Measurements from ENCODE around the gene CBFA2T2.
"Not testable (repeated sequence)": the region's sequence is repeated elsewhere in the genome, so short reads cannot be mapped to it uniquely, and the experiment has no call there.

CBFA2T2 gene

GRCh38 chr20:33563788-33564187 lies 73.9 kb downstream of the CBFA2T2 start:
- H3K4me1 ChIP-seq (ENCODE audit: control insufficient read depth, insufficient read depth, low read length, poor library complexity, severe bottlenecking), result peaks cover 7% of the 10 kb centered on the region
- H3K27ac ChIP-seq (ENCODE audit: low read depth, low read length, severe bottlenecking), result no peak overlapping the region
- H3K9me3 ChIP-seq (ENCODE audit: control insufficient read depth, low read length), result no peaks in the 10 kb centered on the region
- H3K4me3 ChIP-seq (ENCODE audit: extremely low read depth, insufficient read depth, low read length, poor library complexity, severe bottlenecking), result no peak overlapping the region
- 93 to 100% methylated on average over 3 to 4 of the region's 8 CpGs for WGBS, 2 experiments (ENCODE audit: insufficient coverage in 2 of 2)
- H3K36me3 ChIP-seq (ENCODE audit: control insufficient read depth, insufficient read depth, low read length), result no peaks in the 10 kb centered on the region

GRCh38 chr20:33566781-33567603 lies 77.1 kb downstream of the CBFA2T2 start:
- Histone ChIP-seq H3K4me3 (ENCODE audit: extremely low read depth, insufficient read depth, low read length, poor library complexity, severe bottlenecking) (no peak overlapping the region), H3K27ac (ENCODE audit: low read depth, low read length, severe bottlenecking) (no peak overlapping the region), H3K4me1 (ENCODE audit: control insufficient read depth, insufficient read depth, low read length, poor library complexity, severe bottlenecking) (peaks cover 9% of the 10 kb centered on the region), H3K9me3 (ENCODE audit: control insufficient read depth, low read length) (no peaks in the 10 kb centered on the region), H3K36me3 (ENCODE audit: control insufficient read depth, insufficient read depth, low read length) (no peaks in the 10 kb centered on the region)
- 100% methylated on average over 2 of the region's 7 CpGs; no CpG with 5 or more reads in 1 of the 2 experiments for WGBS, 2 experiments (ENCODE audit: insufficient coverage in 2 of 2)

- no peak overlapping the region for H3K4me3 ChIP-seq (ENCODE audit: extremely low read depth, insufficient read depth, low read length, poor library complexity, severe bottlenecking)
- H3K27ac ChIP-seq (ENCODE audit: low read depth, low read length, severe bottlenecking), result no peak overlapping the region
- H3K4me1 ChIP-seq (ENCODE audit: control insufficient read depth, insufficient read depth, low read length, poor library complexity, severe bottlenecking), result peaks cover 9% of the 10 kb centered on the region
- no peaks in the 10 kb centered on the region for H3K36me3 ChIP-seq (ENCODE audit: control insufficient read depth, insufficient read depth, low read length)
- 100% methylated on average over 2 of the region's 4 CpGs; no CpG with 5 or more reads in 1 of the 2 experiments for WGBS, 2 experiments (ENCODE audit: insufficient coverage in 2 of 2)
- no peaks in the 10 kb centered on the region for H3K9me3 ChIP-seq (ENCODE audit: control insufficient read depth, low read length)
These were observed 78.1 kb downstream of the CBFA2T2 start for GRCh38 chr20:33567949-33568348.

- H3K27ac ChIP-seq (ENCODE audit: low read depth, low read length, severe bottlenecking), result no peak overlapping the region
- no peak overlapping the region for H3K4me3 ChIP-seq (ENCODE audit: extremely low read depth, insufficient read depth, low read length, poor library complexity, severe bottlenecking)
These were observed 78.5 kb downstream of the CBFA2T2 start for GRCh38 chr20:33568378-33568777.

GRCh38 chr20:33568868-33569801 lies 79.2 kb downstream of the CBFA2T2 start:
- Histone ChIP-seq H3K27ac (ENCODE audit: low read depth, low read length, severe bottlenecking) (no peak overlapping the region), H3K4me1 (ENCODE audit: control insufficient read depth, insufficient read depth, low read length, poor library complexity, severe bottlenecking) (peaks cover 9% of the 10 kb centered on the region)

More at GRCh38 chr20:33568378-33568777, 78.5 kb downstream of the CBFA2T2 start:
- Histone ChIP-seq H3K4me1 (ENCODE audit: control insufficient read depth, insufficient read depth, low read length, poor library complexity, severe bottlenecking) (peaks cover 9% of the 10 kb centered on the region), H3K36me3 (ENCODE audit: control insufficient read depth, insufficient read depth, low read length) (no peaks in the 10 kb centered on the region), H3K9me3 (ENCODE audit: control insufficient read depth, low read length) (no peaks in the 10 kb centered on the region)
- 27 to 33% methylated on average over 5 to 9 of the region's 9 CpGs for WGBS, 2 experiments (ENCODE audit: insufficient coverage in 2 of 2)

GRCh38 chr20:33569802-33570391 lies 80.0 kb downstream of the CBFA2T2 start:
- peak overlapping the region; percentile 6 for H3K27ac ChIP-seq (ENCODE audit: low read depth, low read length, severe bottlenecking)

More at GRCh38 chr20:33568868-33569801, 79.2 kb downstream of the CBFA2T2 start:
- WGBS, 2 experiments (ENCODE audit: insufficient coverage in 2 of 2), result 83% methylated on average over 1 of the region's 3 CpGs; no CpG with 5 or more reads in 1 of the 2 experiments
- no peak overlapping the region for H3K4me3 ChIP-seq (ENCODE audit: extremely low read depth, insufficient read depth, low read length, poor library complexity, severe bottlenecking)
- H3K9me3 ChIP-seq (ENCODE audit: control insufficient read depth, low read length), result no peaks in the 10 kb centered on the region
- H3K36me3 ChIP-seq (ENCODE audit: control insufficient read depth, insufficient read depth, low read length), result no peaks in the 10 kb centered on the region

GRCh38 chr20:33570743-33571142 lies 80.8 kb downstream of the CBFA2T2 start:
- Histone ChIP-seq H3K9me3 (ENCODE audit: control insufficient read depth, low read length) (no peaks in the 10 kb centered on the region), H3K4me1 (ENCODE audit: control insufficient read depth, insufficient read depth, low read length, poor library complexity, severe bottlenecking) (peaks cover 9% of the 10 kb centered on the region), H3K4me3 (ENCODE audit: extremely low read depth, insufficient read depth, low read length, poor library complexity, severe bottlenecking) (no peak overlapping the region), H3K36me3 (ENCODE audit: control insufficient read depth, insufficient read depth, low read length) (no peaks in the 10 kb centered on the region), H3K27ac (ENCODE audit: low read depth, low read length, severe bottlenecking) (no peak overlapping the region)
- WGBS, 2 experiments (ENCODE audit: insufficient coverage in 2 of 2), result 80% methylated on average over 1 of the region's 1 CpG; no CpG with 5 or more reads in 1 of the 2 experiments

More at GRCh38 chr20:33569802-33570391, 80.0 kb downstream of the CBFA2T2 start:
- no peaks in the 10 kb centered on the region for H3K36me3 ChIP-seq (ENCODE audit: control insufficient read depth, insufficient read depth, low read length)
- no peaks in the 10 kb centered on the region for H3K9me3 ChIP-seq (ENCODE audit: control insufficient read depth, low read length)
- WGBS, 2 experiments (ENCODE audit: insufficient coverage in 2 of 2), result 79 to 90% methylated on average over 2 to 3 of the region's 5 CpGs
- H3K4me3 ChIP-seq (ENCODE audit: extremely low read depth, insufficient read depth, low read length, poor library complexity, severe bottlenecking), result no peak overlapping the region
- peaks cover 9% of the 10 kb centered on the region for H3K4me1 ChIP-seq (ENCODE audit: control insufficient read depth, insufficient read depth, low read length, poor library complexity, severe bottlenecking)

GRCh38 chr20:33573268-33573667 lies 83.4 kb downstream of the CBFA2T2 start:
- H3K4me1 ChIP-seq (ENCODE audit: control insufficient read depth, insufficient read depth, low read length, poor library complexity, severe bottlenecking); H3K36me3 ChIP-seq (ENCODE audit: control insufficient read depth, insufficient read depth, low read length); H3K4me3 ChIP-seq (ENCODE audit: extremely low read depth, insufficient read depth, low read length, poor library complexity, severe bottlenecking); H3K27ac ChIP-seq (ENCODE audit: low read depth, low read length, severe bottlenecking); H3K9me3 ChIP-seq (ENCODE audit: control insufficient read depth, low read length): not testable (repeated sequence)
- 100% methylated on average over 1 to 2 of the region's 5 CpGs for WGBS, 2 experiments (ENCODE audit: insufficient coverage in 2 of 2)

- no peaks in the 10 kb centered on the region for H3K9me3 ChIP-seq (ENCODE audit: control insufficient read depth, low read length)
- no peak overlapping the region for H3K4me3 ChIP-seq (ENCODE audit: extremely low read depth, insufficient read depth, low read length, poor library complexity, severe bottlenecking)
- no CpG with 5 or more reads among the region's 3 CpGs for WGBS, 2 experiments (ENCODE audit: insufficient coverage in 2 of 2)
- no peaks in the 10 kb centered on the region for H3K36me3 ChIP-seq (ENCODE audit: control insufficient read depth, insufficient read depth, low read length)
- H3K4me1 ChIP-seq (ENCODE audit: control insufficient read depth, insufficient read depth, low read length, poor library complexity, severe bottlenecking), result no peaks in the 10 kb centered on the region
- H3K27ac ChIP-seq (ENCODE audit: low read depth, low read length, severe bottlenecking), result no peak overlapping the region
These were observed 85.4 kb downstream of the CBFA2T2 start for GRCh38 chr20:33575282-33575681.

GRCh38 chr20:33576432-33577125 lies 86.7 kb downstream of the CBFA2T2 start:
- Histone ChIP-seq H3K36me3 (ENCODE audit: control insufficient read depth, insufficient read depth, low read length) (no peaks in the 10 kb centered on the region), H3K9me3 (ENCODE audit: control insufficient read depth, low read length) (no peaks in the 10 kb centered on the region), H3K4me1 (ENCODE audit: control insufficient read depth, insufficient read depth, low read length, poor library complexity, severe bottlenecking) (no peaks in the 10 kb centered on the region), H3K4me3 (ENCODE audit: extremely low read depth, insufficient read depth, low read length, poor library complexity, severe bottlenecking) (no peak overlapping the region), H3K27ac (ENCODE audit: low read depth, low read length, severe bottlenecking) (no peak overlapping the region)
- WGBS, 2 experiments (ENCODE audit: insufficient coverage in 2 of 2), result 83 to 86% methylated on average over 2 to 3 of the region's 4 CpGs
